GM23248 (cell line): Measurements from ENCODE around the gene POU2AF3.

Experiments used
- EZH2 ChIP-seq: fragments of 200-600 bp; sonication (generic); IDR thresholded peaks from 2 replicates; pipeline ENCODE4 v1.6.1; 2018; ENCODE audit warnings: antibody characterized with exemption, mild to moderate bottlenecking; ENCODE audit not compliant: insufficient read depth, poor library complexity, severe bottlenecking
- EZH2phosphoT487 ChIP-seq: fragments of 200-600 bp; sonication (generic); IDR thresholded peaks from 2 replicates; pipeline ENCODE4 v1.6.1; 2018; ENCODE audit warnings: antibody characterized with exemption, moderate library complexity, mild to moderate bottlenecking, low read depth; ENCODE audit not compliant: insufficient read depth

DNA sequence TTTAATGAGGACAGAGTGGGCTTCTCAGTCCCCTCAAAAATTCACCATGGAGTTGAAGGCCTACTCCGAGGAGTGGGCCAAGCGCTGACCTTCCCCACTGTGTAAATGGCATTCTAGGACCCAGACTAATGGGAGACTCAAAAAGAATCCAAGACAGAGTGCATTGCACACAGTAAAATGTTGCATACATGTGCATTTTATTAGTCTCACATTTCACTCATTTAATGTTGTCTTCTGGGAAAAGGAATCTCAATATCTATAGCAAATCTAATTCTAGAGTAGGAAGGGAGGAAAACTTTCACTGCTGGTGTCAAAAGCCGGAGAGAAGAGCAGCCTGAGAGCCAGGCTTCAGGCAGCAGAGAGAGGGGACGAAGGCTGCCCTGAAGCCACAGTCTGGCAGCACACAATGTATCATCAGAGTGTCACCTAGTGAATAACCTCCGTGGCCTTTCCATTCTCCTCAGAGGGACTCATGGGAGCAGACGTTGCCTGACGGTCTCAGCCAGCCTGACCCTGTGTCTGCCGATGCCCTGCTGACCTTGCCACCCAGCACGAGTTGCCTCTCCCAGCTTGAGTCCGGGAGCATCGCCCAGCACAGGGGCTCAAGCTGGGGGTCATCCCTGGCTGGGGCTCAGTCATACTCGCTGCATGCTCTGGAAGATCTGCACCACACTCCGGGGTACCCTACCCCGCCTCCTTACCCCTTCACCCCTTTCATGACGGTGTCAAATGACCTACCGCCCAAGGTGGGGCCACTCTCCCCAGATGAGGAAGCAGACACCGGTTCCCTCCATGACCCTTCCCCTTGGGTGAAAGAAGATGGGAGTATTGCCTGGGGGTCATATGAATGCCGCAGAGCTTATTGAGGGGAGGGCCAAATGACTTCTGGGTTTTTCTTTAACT lies 12.9 kb upstream of the POU2AF3 start:
- TF ChIP-seq EZH2 (no peak), EZH2phosphoT487 (no peak)
